Measurements from ENCODE around the gene ANXA2R.

The ANXA2R gene

GRCh38 chr5:43006424-43007202, 33.5 kb downstream of the ANXA2R start:
- DNase-seq (ENCODE audit: insufficient read length, low spot score) (no peak), FAIRE-seq (no peak)

- DNase-seq (ENCODE audit: insufficient read length, low spot score) (no peak), FAIRE-seq (no peak)
These were observed 35.1 kb downstream of the ANXA2R start for GRCh38 chr5:43005031-43005430.

GRCh38 chr5:43001748-43002147, 38.4 kb downstream of the ANXA2R start:
- no peak for FAIRE-seq
- no peak for DNase-seq (ENCODE audit: insufficient read length, low spot score)

GRCh38 chr5:43000914-43001313, 39.2 kb downstream of the ANXA2R start:
- DNase-seq (ENCODE audit: insufficient read length, low spot score): no peak
- FAIRE-seq: peak; percentile 40

- FAIRE-seq (peak; percentile 31), DNase-seq (ENCODE audit: insufficient read length, low spot score) (no peak)
These were observed 39.8 kb downstream of the ANXA2R start for GRCh38 chr5:43000111-43000840.

- FAIRE-seq: no peak
These were observed 44.8 kb downstream of the ANXA2R start for GRCh38 chr5:42995360-42995751.

GRCh38 chr5:42994555-42995359, 45.4 kb downstream of the ANXA2R start:
- FAIRE-seq: peak; percentile 73
- peak; percentile 75 for DNase-seq (ENCODE audit: insufficient read length, low spot score)

More at GRCh38 chr5:42995360-42995751, 44.8 kb downstream of the ANXA2R start:
- DNase-seq (ENCODE audit: insufficient read length, low spot score): no peak

- FAIRE-seq: no peak
- no peak for DNase-seq (ENCODE audit: insufficient read length, low spot score)
These were observed 45.9 kb downstream of the ANXA2R start for GRCh38 chr5:42994246-42994554.

GRCh38 chr5:42993516-42994245, 46.4 kb downstream of the ANXA2R start:
- DNase-seq (ENCODE audit: insufficient read length, low spot score): peak; percentile 41
- no peak for FAIRE-seq

GRCh38 chr5:42992088-42992879, 47.8 kb downstream of the ANXA2R start:
- no peak for FAIRE-seq
- peak; percentile 87 for DNase-seq (ENCODE audit: insufficient read length, low spot score)

GRCh38 chr5:42991404-42992087, 48.6 kb downstream of the ANXA2R start:
- no peak for FAIRE-seq
- no peak for DNase-seq (ENCODE audit: insufficient read length, low spot score)

GRCh38 chr5:42990892-42991291, 49.2 kb downstream of the ANXA2R start:
- FAIRE-seq (no peak), DNase-seq (ENCODE audit: insufficient read length, low spot score) (no peak)

Measured in HTR-8/SVneo (cell line).